Neural cell (in vitro differentiated cells): ENCODE measurements around the gene USP22. TPM values are rescaled to one million over a fixed set of nuclear protein-coding genes. Genes with fewer than 3 reads are reported as not detected.

Experiments used
- H2AFZ ChIP-seq: fragments of 200-600, 300-800 bp; sonication (generic), shearing (Covaris generic); 2 replicates; pipeline ENCODE4 v1.6.0; 2014; ENCODE audit warnings: low read depth, mild to moderate bottlenecking, antibody characterized with exemption, low read length, moderate library complexity
- H3F3A ChIP-seq: fragments of 200-600 bp; shearing (Covaris generic); 2 replicates; pipeline ENCODE4 v1.6.1; 2016; ENCODE audit warnings: mild to moderate bottlenecking, moderate library complexity, mixed read lengths, antibody characterized with exemption, low read length; ENCODE audit not compliant: insufficient read depth, poor library complexity, severe bottlenecking
- H3K27ac ChIP-seq: fragments of 200-600, 300-800 bp; sonication (generic), shearing (Covaris generic); 2 replicates; pipeline ENCODE4 v1.5.1; 2014; ENCODE audit warnings: mild to moderate bottlenecking, low read length, moderate library complexity
- H3K27me3 ChIP-seq: fragments of 300-800, 200-600 bp; sonication (generic), shearing (Covaris generic); 2 replicates; pipeline ENCODE4 v1.6.0; 2014; ENCODE audit warnings: mild to moderate bottlenecking, low read depth, low read length, moderate library complexity; ENCODE audit not compliant: insufficient read depth
- H3K36me3 ChIP-seq: fragments of 300-800, 200-600 bp; sonication (generic), shearing (Covaris generic); 2 replicates; pipeline ENCODE4 v1.5.1; 2014; ENCODE audit warnings: mild to moderate bottlenecking, antibody characterized with exemption, low read length, moderate library complexity; ENCODE audit not compliant: insufficient read depth
- H3K4me2 ChIP-seq: fragments of 300-800, 200-600 bp; sonication (generic), shearing (Covaris generic); 2 replicates; pipeline ENCODE4 v1.6.0; 2014; ENCODE audit warnings: mild to moderate bottlenecking, low read length
- H3K4me3 ChIP-seq: fragments of 300-800, 200-600 bp; sonication (generic), shearing (Covaris generic); 2 replicates; pipeline ENCODE4 v1.5.1; 2014; ENCODE audit warnings: mild to moderate bottlenecking, low read length, moderate library complexity
- H3K79me2 ChIP-seq: fragments of 200-600 bp; shearing (Covaris generic); replicated peaks from 2 replicates; pipeline ENCODE4 v1.6.0; 2014; ENCODE audit warnings: mild to moderate bottlenecking, low read length, moderate library complexity; ENCODE audit not compliant: insufficient read depth
- H3K9ac ChIP-seq: fragments of 300-800, 200-600 bp; sonication (generic), shearing (Covaris generic); 2 replicates; pipeline ENCODE4 v1.6.1; 2016; ENCODE audit warnings: mild to moderate bottlenecking, low read length, mixed read lengths
- H3K9me2 ChIP-seq: fragments of 200-600 bp; shearing (Covaris generic); 2 replicates; pipeline ENCODE4 v1.6.1; 2016; ENCODE audit warnings: mild to moderate bottlenecking, low read length, mixed read lengths; ENCODE audit not compliant: insufficient read depth
- H3K9me3 ChIP-seq: fragments of 200-600, 300-800 bp; sonication (generic), shearing (Covaris generic); 2 replicates; pipeline ENCODE4 v1.6.1; 2016; ENCODE audit warnings: mild to moderate bottlenecking, mixed run types, low read length, moderate library complexity, mixed read lengths
- H4K20me1 ChIP-seq: fragments of 200-600 bp; shearing (Covaris generic); 2 replicates; pipeline ENCODE4 v1.6.1; 2016; ENCODE audit warnings: mild to moderate bottlenecking, mixed run types; ENCODE audit not compliant: insufficient read depth
- CTCF ChIP-seq: fragments of 450-650 bp; IDR thresholded peaks from 2 replicates; pipeline ENCODE4 v1.5.1; 2014; ENCODE audit warnings: antibody characterized with exemption, mild to moderate bottlenecking, moderate library complexity; ENCODE audit not compliant: poor library complexity, severe bottlenecking
- EP300 ChIP-seq: fragments of 450-650 bp; conservative IDR thresholded peaks from 2 replicates; pipeline ENCODE4 v1.6.1; 2014; ENCODE audit warnings: antibody characterized with exemption, mild to moderate bottlenecking, moderate library complexity; ENCODE audit not compliant: poor library complexity, severe bottlenecking
- EZH2 ChIP-seq: fragments of 200-600, 300-800 bp; shearing (Covaris generic), sonication (generic); IDR thresholded peaks from 2 replicates; pipeline ENCODE4 v1.6.1; 2014; ENCODE audit warnings: antibody characterized with exemption, low read length, borderline replicate concordance, mild to moderate bottlenecking; ENCODE audit not compliant: insufficient read depth, poor library complexity, severe bottlenecking
- MXI1 ChIP-seq: fragments of 450-650 bp; conservative IDR thresholded peaks from 2 replicates; pipeline ENCODE4 v1.6.1; 2014; ENCODE audit warnings: antibody characterized with exemption, mild to moderate bottlenecking; ENCODE audit not compliant: poor library complexity, severe bottlenecking
- POLR2AphosphoS5 ChIP-seq: IDR thresholded peaks from 2 replicates; pipeline ENCODE4 v1.6.1; 2012
- RAD21 ChIP-seq: fragments of 450-650 bp; conservative IDR thresholded peaks from 2 replicates; pipeline ENCODE4 v1.6.1; 2014; ENCODE audit warnings: antibody characterized with exemption, mild to moderate bottlenecking, moderate library complexity
- SMC3 ChIP-seq: fragments of 450-650 bp; conservative IDR thresholded peaks from 2 replicates; pipeline ENCODE4 v1.6.1; 2014; ENCODE audit warnings: antibody characterized with exemption, mild to moderate bottlenecking, moderate library complexity; ENCODE audit not compliant: poor library complexity
- TAF1 ChIP-seq: IDR thresholded peaks from 2 replicates; pipeline ENCODE4 v1.6.1; 2012; ENCODE audit warnings: low read depth
- polyA plus RNA-seq: library from polyadenylated mRNA; depleted of rRNA; stranded (reverse); fragments of >200 nt; gene quantifications from 2 replicates; pipeline ENCODE4 v1.2.3, GENCODE V29; 2014
- TF ChIP-seq, protein P1 (sequence below): IDR thresholded peaks from 2 replicates; pipeline ENCODE4 v1.6.1; 2012; ENCODE audit warnings: borderline replicate concordance

Gene USP22
- polyA plus RNA-seq, 1 donor from 2014 or later = 269 TPM

DNA sequence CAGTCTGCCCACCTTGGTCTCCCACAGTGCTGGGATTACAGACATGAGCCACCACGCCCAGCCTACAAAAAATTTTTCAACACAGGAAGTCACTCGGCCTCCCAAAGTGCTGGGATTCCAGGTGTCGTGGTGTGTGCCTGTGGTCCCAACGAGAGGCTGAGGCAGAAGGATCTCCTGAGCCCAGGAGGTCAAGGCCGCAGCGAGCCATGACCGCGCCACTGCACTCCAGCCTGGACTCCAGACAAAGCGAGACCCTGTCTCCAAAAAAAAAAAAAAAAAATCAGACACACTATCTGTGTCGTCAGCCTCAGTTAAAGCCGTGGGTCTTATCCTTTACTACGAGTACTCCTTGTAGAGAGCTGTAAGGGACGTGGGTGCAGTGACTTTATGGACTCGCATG is 15.8 kb downstream of the USP22 start:
- H3K27me3 ChIP-seq = no peaks in the 10 kb centered on the region

DNA sequence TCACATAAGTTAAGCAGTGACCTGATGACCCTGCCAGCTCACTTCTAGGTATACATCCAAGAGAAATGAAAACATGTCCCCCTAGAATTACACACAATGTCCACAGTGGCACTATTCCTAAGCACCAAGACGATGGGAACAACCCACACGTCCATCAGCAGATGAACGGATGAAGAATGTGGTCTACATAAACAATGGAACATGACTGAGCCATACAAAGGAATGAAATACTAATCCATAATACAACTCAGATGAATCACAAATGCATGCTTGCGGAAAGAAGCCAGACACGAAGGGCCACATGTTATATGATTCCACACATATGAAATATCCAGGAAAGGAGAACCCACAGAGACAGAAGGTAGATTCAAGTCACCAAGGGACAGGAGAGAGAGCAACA is 17.4 kb downstream of the USP22 start:
- TF ChIP-seq CTCF (no peak), MXI1 (no peak), RAD21 (no peak), EP300 (no peak), SMC3 (no peak), TAF1 (no peak), POLR2AphosphoS5 (no peak), EZH2 (no peak)
- TF ChIP-seq, protein P1, sequence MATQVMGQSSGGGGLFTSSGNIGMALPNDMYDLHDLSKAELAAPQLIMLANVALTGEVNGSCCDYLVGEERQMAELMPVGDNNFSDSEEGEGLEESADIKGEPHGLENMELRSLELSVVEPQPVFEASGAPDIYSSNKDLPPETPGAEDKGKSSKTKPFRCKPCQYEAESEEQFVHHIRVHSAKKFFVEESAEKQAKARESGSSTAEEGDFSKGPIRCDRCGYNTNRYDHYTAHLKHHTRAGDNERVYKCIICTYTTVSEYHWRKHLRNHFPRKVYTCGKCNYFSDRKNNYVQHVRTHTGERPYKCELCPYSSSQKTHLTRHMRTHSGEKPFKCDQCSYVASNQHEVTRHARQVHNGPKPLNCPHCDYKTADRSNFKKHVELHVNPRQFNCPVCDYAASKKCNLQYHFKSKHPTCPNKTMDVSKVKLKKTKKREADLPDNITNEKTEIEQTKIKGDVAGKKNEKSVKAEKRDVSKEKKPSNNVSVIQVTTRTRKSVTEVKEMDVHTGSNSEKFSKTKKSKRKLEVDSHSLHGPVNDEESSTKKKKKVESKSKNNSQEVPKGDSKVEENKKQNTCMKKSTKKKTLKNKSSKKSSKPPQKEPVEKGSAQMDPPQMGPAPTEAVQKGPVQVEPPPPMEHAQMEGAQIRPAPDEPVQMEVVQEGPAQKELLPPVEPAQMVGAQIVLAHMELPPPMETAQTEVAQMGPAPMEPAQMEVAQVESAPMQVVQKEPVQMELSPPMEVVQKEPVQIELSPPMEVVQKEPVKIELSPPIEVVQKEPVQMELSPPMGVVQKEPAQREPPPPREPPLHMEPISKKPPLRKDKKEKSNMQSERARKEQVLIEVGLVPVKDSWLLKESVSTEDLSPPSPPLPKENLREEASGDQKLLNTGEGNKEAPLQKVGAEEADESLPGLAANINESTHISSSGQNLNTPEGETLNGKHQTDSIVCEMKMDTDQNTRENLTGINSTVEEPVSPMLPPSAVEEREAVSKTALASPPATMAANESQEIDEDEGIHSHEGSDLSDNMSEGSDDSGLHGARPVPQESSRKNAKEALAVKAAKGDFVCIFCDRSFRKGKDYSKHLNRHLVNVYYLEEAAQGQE = no peak
- Histone ChIP-seq H3K9me2 (no peaks in the 10 kb centered on the region), H3F3A (no peaks in the 10 kb centered on the region), H3K27me3 (no peaks in the 10 kb centered on the region), H3K79me2 (peaks cover 95% of the 10 kb centered on the region), H3K9ac (no peak overlapping the region), H3K36me3 (peaks cover 7% of the 10 kb centered on the region), H4K20me1 (peaks cover 84% of the 10 kb centered on the region), H3K27ac (no peak overlapping the region), H3K4me2 (no peak overlapping the region), H3K9me3 (no peaks in the 10 kb centered on the region), H3K4me3 (no peak overlapping the region), H2AFZ (no peak overlapping the region)

More for the DNA sequence above, 15.8 kb downstream of the USP22 start:
- no peak for TF ChIP-seq MXI1
- TF ChIP-seq POLR2AphosphoS5 = no peak
- TF ChIP-seq CTCF = no peak
- no peak for TF ChIP-seq EZH2
- TF ChIP-seq, protein P1 = no peak
- no peak for TF ChIP-seq SMC3
- TF ChIP-seq TAF1 = no peak
- no peak for TF ChIP-seq EP300
- no peak for TF ChIP-seq RAD21
- Histone ChIP-seq H3K4me2 (no peak overlapping the region), H3K36me3 (peaks cover 7% of the 10 kb centered on the region), H3K9me2 (no peaks in the 10 kb centered on the region), H3K9ac (no peak overlapping the region), H3K79me2 (peaks cover 94% of the 10 kb centered on the region), H2AFZ (no peak overlapping the region), H3K4me3 (no peak overlapping the region), H3F3A (no peaks in the 10 kb centered on the region), H3K27ac (no peak overlapping the region), H3K9me3 (no peaks in the 10 kb centered on the region), H4K20me1 (peaks cover 85% of the 10 kb centered on the region)
